PC-3 (cell line): ENCODE data around the gene YWHAH. TPM values are rescaled to one million over a fixed set of nuclear protein-coding genes. Genes with fewer than 3 reads are reported as not detected.

ENCODE experiments used
- ATAC-seq: fragments of 200-7000 bp; cut with Tn5 transposase; 2 replicates; pipeline ENCODE4 v1.9.1; 2020; ENCODE audit warnings: mild to moderate bottlenecking, moderate library complexity
- BruUV-seq: library from RNA; stranded (reverse); fragments of 400-500 nt; replicated peaks from 2 replicates; lab custom pipeline; 2021; lab: Mats Ljungman, UMichigan
- CTCF ChIA-PET: fragments of 300-600 bp; sonication (Branson Sonifier 250); formaldehyde crosslinking; loops from one replicate; lab custom pipeline; 2022; ENCODE audit warnings: antibody characterized with exemption; lab: Charles Lee
- POLR2A ChIA-PET: fragments of 300-600 bp; sonication (Branson Sonifier 250); formaldehyde crosslinking; loops from one replicate; lab custom pipeline; 2022; ENCODE audit warnings: antibody characterized with exemption; ENCODE audit not compliant: unreplicated experiment; lab: Charles Lee
- DNase-seq: peaks from one replicate; pipeline ENCODE4 v3.0.0-alpha.2; 2015
- H2AFZ ChIP-seq: fragments of 300-600 bp; sonication (generic); 2 replicates; pipeline ENCODE4 v1.6.0; 2016; ENCODE audit warnings: antibody characterized with exemption, low read length
- H3F3A ChIP-seq: fragments of 300-600 bp; sonication (generic); one replicate; pipeline ENCODE4 v1.6.0; 2017; ENCODE audit warnings: antibody characterized with exemption, low read length, control low read depth, mild to moderate bottlenecking; ENCODE audit not compliant: unreplicated experiment
- H3K27ac ChIP-seq: fragments of 300-600 bp; sonication (generic); 2 replicates; pipeline ENCODE4 v1.5.1; 2016; ENCODE audit warnings: mild to moderate bottlenecking, low read length
- H3K27me3 ChIP-seq: fragments of 300-600 bp; sonication (generic); 2 replicates; pipeline ENCODE4 v1.6.1; 2016; ENCODE audit warnings: low read length, mixed read lengths
- H3K36me3 ChIP-seq: fragments of 300-600 bp; sonication (generic); 2 replicates; pipeline ENCODE4 v1.6.1; 2016; ENCODE audit warnings: low read depth, mixed run types, low read length, mixed read lengths
- H3K4me1 ChIP-seq: fragments of 300-600 bp; sonication (generic); 2 replicates; pipeline ENCODE4 v1.5.1; 2016; ENCODE audit warnings: low read length; ENCODE audit not compliant: insufficient read depth
- H3K4me2 ChIP-seq: fragments of 300-600 bp; sonication (generic); 2 replicates; pipeline ENCODE4 v1.6.0; 2016; ENCODE audit warnings: low read length
- H3K4me3 ChIP-seq: fragments of 300-600 bp; sonication (generic); 2 replicates; pipeline ENCODE4 v1.5.1; 2016; ENCODE audit warnings: mild to moderate bottlenecking, low read length, mixed read lengths
- H3K79me2 ChIP-seq: fragments of 300-600 bp; sonication (generic); 2 replicates; pipeline ENCODE4 v1.6.1; 2017; ENCODE audit warnings: low read length, mixed read lengths
- H3K9ac ChIP-seq: fragments of 300-600 bp; sonication (generic); 2 replicates; pipeline ENCODE4 v1.6.0; 2016; ENCODE audit warnings: mild to moderate bottlenecking, low read length
- H3K9me2 ChIP-seq: fragments of 300-600 bp; sonication (generic); replicated peaks from 2 replicates; pipeline ENCODE4 v1.6.1; 2016; ENCODE audit warnings: mixed run types, low read length, mixed read lengths
- H3K9me3 ChIP-seq: fragments of 300-600 bp; sonication (generic); 2 replicates; pipeline ENCODE4 v1.6.1; 2016; ENCODE audit warnings: low read length, mixed read lengths
- H4K20me1 ChIP-seq: fragments of 300-600 bp; sonication (generic); 2 replicates; pipeline ENCODE4 v1.6.1; 2016; ENCODE audit warnings: low read length, mixed read lengths
- EZH2 ChIP-seq: fragments of 300-600 bp; sonication (generic); IDR thresholded peaks from one replicate; pipeline ENCODE4 v1.6.1; 2017; ENCODE audit warnings: antibody characterized with exemption, mild to moderate bottlenecking, low read length; ENCODE audit not compliant: unreplicated experiment
- EZH2phosphoT487 ChIP-seq: fragments of 300-600 bp; sonication (generic); IDR thresholded peaks from 2 replicates; pipeline ENCODE4 v1.6.1; 2018; ENCODE audit warnings: mild to moderate bottlenecking, antibody characterized with exemption, low read length, borderline replicate concordance
- intact Hi-C: fragments of 100-400 bp; cut with micrococcal nuclease; formaldehyde crosslinking; loops from 2 replicates; pipeline ENCODE4 v1.9.0; 2023
- total RNA-seq: library from RNA; depleted of rRNA; stranded (reverse); fragments of >200 nt; gene quantifications from 2 replicates; pipeline ENCODE4 v1.2.3, GENCODE V29; 2014
- TF ChIP-seq, protein P1 (sequence below): fragments of 300-600 bp; sonication (generic); conservative IDR thresholded peaks from 2 replicates; pipeline ENCODE4 v1.5.1; 2017; ENCODE audit warnings: antibody characterized with exemption, low read depth, mild to moderate bottlenecking, low read length

YWHAH gene
- total RNA-seq, 1 experiment from 2014 or later: 75.0 TPM

DNA sequence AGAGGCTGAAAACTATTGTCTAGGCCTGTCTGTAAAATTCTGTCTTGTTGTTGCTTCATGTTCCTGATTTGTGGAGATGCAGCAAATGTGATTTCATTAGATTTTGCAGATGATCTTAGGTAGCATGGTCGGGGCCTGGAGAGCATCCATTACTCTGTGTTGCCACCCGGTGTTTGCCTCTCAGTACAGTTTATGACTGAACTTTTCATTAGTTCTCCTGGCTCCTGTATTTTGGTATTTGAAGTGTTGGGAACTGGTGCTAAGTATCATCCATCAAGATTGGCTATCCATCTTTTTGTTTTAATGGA lies 7.7 kb downstream of the YWHAH start:
- no TSS peak for BruUV-seq
- peak; percentile 6 for ATAC-seq

GRCh38 chr22:31952472-31952871 lies 8.1 kb downstream of the YWHAH start:
- Histone ChIP-seq H4K20me1 (peaks cover 63% of the 10 kb centered on the region), H3K4me3 (no peak overlapping the region), H2AFZ (no peak overlapping the region), H3K27me3 (no peaks in the 10 kb centered on the region), H3K4me2 (peak overlapping the region; percentile 34), H3K4me1 (peaks cover 30% of the 10 kb centered on the region), H3K9me3 (no peaks in the 10 kb centered on the region), H3F3A (no peaks in the 10 kb centered on the region), H3K9me2 (no peaks in the 10 kb centered on the region), H3K27ac (peak overlapping the region; percentile 67), H3K79me2 (peaks cover 86% of the 10 kb centered on the region), H3K36me3 (peaks cover 37% of the 10 kb centered on the region), H3K9ac (no peak overlapping the region)
- TF ChIP-seq, protein P1, sequence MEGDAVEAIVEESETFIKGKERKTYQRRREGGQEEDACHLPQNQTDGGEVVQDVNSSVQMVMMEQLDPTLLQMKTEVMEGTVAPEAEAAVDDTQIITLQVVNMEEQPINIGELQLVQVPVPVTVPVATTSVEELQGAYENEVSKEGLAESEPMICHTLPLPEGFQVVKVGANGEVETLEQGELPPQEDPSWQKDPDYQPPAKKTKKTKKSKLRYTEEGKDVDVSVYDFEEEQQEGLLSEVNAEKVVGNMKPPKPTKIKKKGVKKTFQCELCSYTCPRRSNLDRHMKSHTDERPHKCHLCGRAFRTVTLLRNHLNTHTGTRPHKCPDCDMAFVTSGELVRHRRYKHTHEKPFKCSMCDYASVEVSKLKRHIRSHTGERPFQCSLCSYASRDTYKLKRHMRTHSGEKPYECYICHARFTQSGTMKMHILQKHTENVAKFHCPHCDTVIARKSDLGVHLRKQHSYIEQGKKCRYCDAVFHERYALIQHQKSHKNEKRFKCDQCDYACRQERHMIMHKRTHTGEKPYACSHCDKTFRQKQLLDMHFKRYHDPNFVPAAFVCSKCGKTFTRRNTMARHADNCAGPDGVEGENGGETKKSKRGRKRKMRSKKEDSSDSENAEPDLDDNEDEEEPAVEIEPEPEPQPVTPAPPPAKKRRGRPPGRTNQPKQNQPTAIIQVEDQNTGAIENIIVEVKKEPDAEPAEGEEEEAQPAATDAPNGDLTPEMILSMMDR: no peak
- TF ChIP-seq EZH2phosphoT487: no peak
- no peak for TF ChIP-seq EZH2
- POLR2A ChIA-PET: interaction anchor here (0.6 to 0.7 kb wide), 2 partner anchors 18 to 82 kb away, joined by 3 to 8 read pairs; no protein-coding TSS in a partner anchor
- BruUV-seq: no TSS peak
- ATAC-seq: peak; percentile 79
- CTCF ChIA-PET: interaction anchor here (1.4 kb wide), 1 partner anchor 18 kb away, joined by 9 read pairs; no protein-coding TSS in a partner anchor
- intact Hi-C loops: no loop called here
- DNase-seq: peak; percentile 72

More for the DNA sequence above, 7.7 kb downstream of the YWHAH start:
- CTCF ChIA-PET: interaction anchor here (1.4 kb wide), 1 partner anchor 18 kb away, joined by 9 read pairs; no protein-coding TSS in a partner anchor
- 0 out of 2 replicates have a peak overlapping the region, but pooled peaks have one; percentile 7 for H3K9ac ChIP-seq
- H3K4me1 ChIP-seq: peaks cover 31% of the 10 kb centered on the region
- H3K79me2 ChIP-seq: peaks cover 90% of the 10 kb centered on the region
- no peaks in the 10 kb centered on the region for H3K9me3 ChIP-seq
- peaks cover 34% of the 10 kb centered on the region for H3K36me3 ChIP-seq
- H3K9me2 ChIP-seq: no peaks in the 10 kb centered on the region
- no peaks in the 10 kb centered on the region for H3K27me3 ChIP-seq
- POLR2A ChIA-PET: interaction anchor here (0.6 kb wide), 1 partner anchor 18 kb away, joined by 8 read pairs; no protein-coding TSS in a partner anchor
- H4K20me1 ChIP-seq: peaks cover 67% of the 10 kb centered on the region
- no peak overlapping the region for H2AFZ ChIP-seq
- H3F3A ChIP-seq: no peaks in the 10 kb centered on the region
- TF ChIP-seq, protein P1: no peak
- no peak for TF ChIP-seq EZH2
- no peak for TF ChIP-seq EZH2phosphoT487
- H3K4me2 ChIP-seq: peak overlapping the region; percentile 34; the same call in 1 of the 2 replicates
- DNase-seq: no peak
- intact Hi-C loops: no loop called here
- H3K4me3 ChIP-seq: no peak overlapping the region
- H3K27ac ChIP-seq: peak overlapping the region; percentile 67

GRCh38 chr22:31953261-31953660 lies 8.9 kb downstream of the YWHAH start:
- Histone ChIP-seq H3K9ac (no peak overlapping the region), H3K9me3 (no peaks in the 10 kb centered on the region), H3K4me3 (no peak overlapping the region), H3K36me3 (peaks cover 32% of the 10 kb centered on the region; the same call in 1 of the 2 replicates), H3K4me2 (no peak overlapping the region), H4K20me1 (peaks cover 58% of the 10 kb centered on the region), H3K27me3 (no peaks in the 10 kb centered on the region), H3F3A (no peaks in the 10 kb centered on the region), H3K4me1 (peaks cover 30% of the 10 kb centered on the region), H3K9me2 (no peaks in the 10 kb centered on the region), H3K27ac (no peak overlapping the region), H3K79me2 (peaks cover 78% of the 10 kb centered on the region), H2AFZ (no peak overlapping the region)
- ChIA-PET CTCF (interaction anchor here (1.4 kb wide), 1 partner anchor 17 kb away, joined by 9 read pairs; no protein-coding TSS in a partner anchor), POLR2A (no interaction called here)
- DNase-seq (no peak), ATAC-seq (no peak)
- intact Hi-C loops: no loop called here
- BruUV-seq: no TSS peak
- TF ChIP-seq EZH2 (no peak), EZH2phosphoT487 (no peak)
- TF ChIP-seq, protein P1: no peak
